GM21447 (cell line): ENCODE data around the gene PXYLP1.

Source experiments
- ATAC-seq: cut with Tn5 transposase; IDR thresholded peaks from one replicate; pipeline ENCODE4 v1.9.1; 2021; ENCODE audit not compliant: unreplicated experiment

The PXYLP1 gene

GRCh38 chr3:141248064-141248463 is 16.4 kb downstream of the PXYLP1 start:
- no peak for ATAC-seq

DNA sequence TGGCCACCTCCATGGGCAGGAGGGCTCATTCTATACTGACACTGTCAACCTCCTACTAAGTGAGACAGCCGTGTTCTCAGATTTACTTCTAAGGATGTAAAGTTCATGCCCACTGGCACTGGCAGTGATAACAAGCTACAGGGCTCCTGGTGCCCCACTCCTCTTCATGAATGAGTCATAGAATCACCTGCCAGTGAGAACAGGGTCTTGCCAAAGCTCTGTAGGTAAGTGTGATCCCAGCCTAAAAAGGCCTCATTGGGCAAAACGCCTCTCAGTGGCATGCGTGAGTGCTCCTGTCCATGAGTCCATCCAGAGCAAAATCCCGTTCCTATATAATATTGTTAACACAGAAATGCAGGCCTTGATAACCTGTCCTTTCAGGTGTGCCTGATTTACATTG is 17.4 kb downstream of the PXYLP1 start:
- ATAC-seq = no peak

DNA sequence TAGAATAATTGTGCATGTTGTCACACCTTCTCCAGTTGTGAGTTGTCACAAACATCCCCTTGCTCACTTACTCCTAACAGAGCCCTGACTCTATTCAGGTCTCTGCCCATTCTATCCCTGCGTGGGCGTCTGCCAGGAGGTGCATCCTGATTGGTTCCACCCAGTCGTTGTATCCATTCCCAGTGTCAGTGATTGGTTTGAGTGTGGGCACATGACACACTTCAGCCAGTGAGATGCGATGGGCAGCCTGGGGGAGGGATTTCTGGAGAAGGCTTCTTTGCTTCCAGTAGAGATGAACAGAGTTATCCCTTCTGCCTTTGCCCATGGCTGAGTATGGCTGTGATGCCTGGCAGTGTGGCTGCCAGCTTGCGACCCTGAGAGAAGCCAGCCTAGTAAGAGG is 18.7 kb downstream of the PXYLP1 start:
- no peak for ATAC-seq

GRCh38 chr3:141250828-141251227 is 19.2 kb downstream of the PXYLP1 start:
- no peak for ATAC-seq

DNA sequence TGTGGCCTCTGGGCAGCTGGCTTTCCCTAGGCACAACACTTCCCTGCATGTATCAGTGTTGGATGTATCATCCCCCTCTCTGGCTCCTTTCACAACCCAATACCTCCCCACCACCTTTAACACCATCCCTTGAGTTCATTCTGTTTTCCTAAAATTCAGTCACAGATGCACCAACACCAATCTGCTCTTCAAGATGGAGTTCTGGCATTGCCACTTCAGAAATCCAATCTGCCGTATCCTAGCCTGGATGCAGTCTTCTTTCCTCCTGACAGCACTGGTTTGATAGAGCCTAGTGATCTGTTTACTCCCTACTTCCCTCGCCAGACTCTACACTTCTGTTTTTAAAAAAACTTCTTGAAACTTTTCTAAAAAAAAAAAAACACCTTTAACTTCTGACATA is 21.7 kb downstream of the PXYLP1 start:
- no peak for ATAC-seq

- ATAC-seq = no peak
Measured at GRCh38 chr3:141253811-141254210, 22.2 kb downstream of the PXYLP1 start.

DNA sequence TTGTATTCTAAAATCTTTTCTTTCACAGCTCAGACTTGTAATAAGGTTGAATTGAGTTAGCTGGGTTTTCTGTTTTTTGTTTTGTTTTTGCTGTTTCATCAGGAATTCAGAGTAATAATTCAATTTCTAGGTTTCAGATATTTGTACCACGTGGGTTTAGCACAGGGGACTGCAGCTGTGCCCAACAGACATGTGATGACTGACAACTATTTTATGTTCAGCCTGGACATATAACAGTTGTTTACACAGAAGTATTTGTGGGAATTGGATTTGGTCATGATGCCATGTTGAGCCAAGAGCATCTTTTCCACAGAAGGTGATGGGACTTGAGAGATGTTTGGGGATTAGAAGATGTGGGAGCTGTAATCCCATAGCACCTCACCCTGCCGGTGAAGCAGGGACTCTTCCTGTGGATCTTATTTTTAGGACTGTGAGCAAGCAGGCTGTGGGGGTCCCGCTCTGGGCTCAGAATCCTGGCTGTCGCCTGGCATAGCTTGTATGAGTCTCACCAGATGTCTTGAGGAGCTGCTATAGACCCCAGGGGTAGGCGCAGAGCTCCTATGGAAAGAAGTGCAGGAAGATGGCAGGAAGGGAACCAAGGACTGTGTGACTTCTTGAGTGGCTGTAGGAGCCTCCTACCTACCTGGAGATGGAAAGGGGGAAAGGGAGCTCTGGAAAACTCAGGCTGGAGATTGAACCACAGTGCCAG is 23.7 kb downstream of the PXYLP1 start:
- ATAC-seq = no peak

- no peak for ATAC-seq
Measured at GRCh38 chr3:141255846-141256261, 24.2 kb downstream of the PXYLP1 start.

DNA sequence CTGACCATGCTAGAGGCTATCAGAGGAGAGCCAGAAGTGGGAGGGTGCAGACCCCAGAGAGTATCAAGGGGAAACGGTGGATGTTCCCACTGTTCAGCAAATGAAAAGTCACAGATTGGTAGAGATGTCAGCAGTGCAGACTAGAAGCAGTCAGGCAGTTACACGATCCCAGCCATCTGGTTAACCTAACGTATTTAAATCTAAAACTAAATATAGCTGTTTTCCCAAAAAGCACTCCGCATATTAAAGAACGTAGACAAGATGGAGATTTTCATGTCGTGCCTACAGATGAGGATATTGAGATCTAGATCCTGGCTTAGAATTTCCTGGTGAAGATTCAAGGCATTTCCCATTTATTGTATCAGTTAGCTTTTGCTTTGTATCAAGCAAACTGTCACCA is 25.2 kb downstream of the PXYLP1 start:
- ATAC-seq = no peak

DNA sequence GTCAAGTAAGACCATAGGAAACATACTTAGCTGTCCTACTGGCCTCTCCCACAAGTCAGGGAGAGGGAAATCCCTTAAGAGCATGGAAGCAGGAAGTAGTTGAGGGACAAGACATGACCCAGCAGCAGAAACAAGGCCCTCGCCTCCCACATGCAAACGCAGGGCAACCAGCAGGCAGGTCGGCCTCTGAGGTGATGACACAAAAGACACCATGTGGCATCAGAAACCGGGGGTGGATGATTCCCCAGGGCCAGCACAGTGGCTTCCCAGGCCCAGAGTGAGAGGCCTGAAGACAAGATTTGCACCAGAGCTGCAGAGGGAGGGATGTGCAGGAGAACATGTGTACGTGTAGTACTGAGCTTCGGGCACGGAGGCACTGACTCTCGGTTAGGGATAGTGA is 26.3 kb downstream of the PXYLP1 start:
- ATAC-seq = no peak

- no peak for ATAC-seq
Measured at GRCh38 chr3:141258973-141259372, 27.3 kb downstream of the PXYLP1 start.

- no peak for ATAC-seq
Measured at GRCh38 chr3:141259821-141260629, 28.4 kb downstream of the PXYLP1 start.

DNA sequence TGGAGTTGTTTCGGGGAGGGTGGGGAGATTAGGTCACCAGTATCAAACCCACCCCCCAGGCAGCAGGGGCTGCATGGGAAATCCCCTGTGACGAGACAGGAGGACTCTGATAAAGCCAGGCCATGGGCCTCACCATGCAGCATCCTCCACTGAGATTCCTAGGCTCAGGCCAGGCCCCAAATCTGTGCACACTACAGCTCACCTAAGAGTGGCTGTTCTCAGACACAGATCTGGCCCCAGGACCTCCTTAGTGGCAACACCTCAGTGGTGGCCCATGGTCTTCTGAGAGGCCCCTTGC is 29.0 kb downstream of the PXYLP1 start:
- ATAC-seq = no peak

DNA sequence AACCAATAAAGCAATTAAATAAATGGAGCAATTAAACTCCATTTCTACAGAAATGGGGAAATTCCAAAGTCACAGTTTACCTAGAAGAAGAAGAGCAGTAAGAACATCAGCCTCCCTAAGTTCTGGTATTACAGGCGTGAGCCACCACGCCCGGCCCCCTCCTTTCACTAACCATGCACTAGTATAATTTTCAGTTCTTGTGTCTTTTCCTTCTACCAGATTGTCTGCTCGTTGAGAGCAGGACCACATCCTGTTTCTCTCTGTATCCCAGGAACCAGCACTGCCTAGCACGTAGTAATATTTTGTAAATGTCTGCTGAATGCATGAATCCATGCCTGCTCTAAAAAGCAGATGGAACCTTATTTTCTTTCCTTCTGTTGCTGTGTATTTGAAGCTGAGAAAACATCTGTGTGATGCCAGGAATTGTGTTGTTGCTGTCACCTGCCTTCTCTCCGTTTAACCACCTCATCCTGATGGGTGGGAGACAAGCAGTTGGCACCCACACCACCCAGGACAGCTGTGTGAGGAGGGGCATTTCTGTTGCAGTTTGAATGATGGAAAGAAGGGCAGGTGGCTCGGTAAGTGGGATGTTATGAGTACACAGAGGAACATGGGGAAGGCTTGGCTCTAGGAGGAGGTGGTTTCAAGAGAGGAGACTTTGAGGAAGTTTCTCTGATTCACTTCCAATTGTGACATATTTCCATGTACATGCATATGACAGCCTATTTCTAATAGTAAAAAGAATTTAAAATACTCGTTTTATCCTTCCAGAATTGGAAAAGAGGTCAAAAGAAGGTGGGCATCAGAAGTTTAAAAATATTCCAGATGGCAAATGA is 30.1 kb downstream of the PXYLP1 start:
- ATAC-seq = no peak

DNA sequence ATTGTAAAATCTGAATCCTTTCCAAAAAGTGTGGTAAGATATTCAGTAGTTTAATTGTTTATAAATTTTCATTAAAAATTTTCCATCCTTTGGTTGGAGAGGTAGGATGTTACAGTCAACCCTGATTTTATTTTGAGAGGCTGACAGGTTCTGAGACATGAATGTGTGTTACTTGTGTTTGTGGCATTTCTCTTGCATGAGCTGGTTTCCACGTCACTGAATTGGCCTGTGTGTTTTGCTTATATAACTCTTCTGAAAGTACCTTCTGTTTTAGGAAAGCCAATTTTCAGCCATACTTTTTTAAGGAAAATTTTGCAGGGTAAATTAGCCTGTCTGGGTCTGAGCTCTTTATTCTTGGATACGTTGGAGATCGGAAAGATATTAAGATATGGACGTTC is 30.7 kb downstream of the PXYLP1 start:
- ATAC-seq = no peak

DNA sequence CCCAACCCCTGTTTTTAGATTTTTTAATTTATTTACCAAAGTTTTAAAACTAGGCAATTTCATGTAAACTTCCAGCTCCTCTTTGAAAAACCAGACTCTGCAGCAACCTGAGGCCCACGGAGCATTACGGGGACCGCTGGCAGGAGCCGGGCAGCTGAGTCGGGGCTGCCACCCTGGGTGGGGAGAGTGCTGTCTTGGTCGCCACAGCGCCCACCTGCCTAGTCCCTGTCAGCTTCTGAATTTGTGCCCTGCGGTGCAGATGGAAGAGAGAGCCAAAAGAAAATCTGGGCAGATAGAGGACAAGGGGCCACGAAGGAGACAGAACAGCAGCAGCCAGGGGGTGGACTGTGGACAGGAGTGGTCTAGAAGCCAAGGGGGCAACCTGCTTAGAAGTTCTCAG is 34.6 kb downstream of the PXYLP1 start:
- ATAC-seq = no peak

DNA sequence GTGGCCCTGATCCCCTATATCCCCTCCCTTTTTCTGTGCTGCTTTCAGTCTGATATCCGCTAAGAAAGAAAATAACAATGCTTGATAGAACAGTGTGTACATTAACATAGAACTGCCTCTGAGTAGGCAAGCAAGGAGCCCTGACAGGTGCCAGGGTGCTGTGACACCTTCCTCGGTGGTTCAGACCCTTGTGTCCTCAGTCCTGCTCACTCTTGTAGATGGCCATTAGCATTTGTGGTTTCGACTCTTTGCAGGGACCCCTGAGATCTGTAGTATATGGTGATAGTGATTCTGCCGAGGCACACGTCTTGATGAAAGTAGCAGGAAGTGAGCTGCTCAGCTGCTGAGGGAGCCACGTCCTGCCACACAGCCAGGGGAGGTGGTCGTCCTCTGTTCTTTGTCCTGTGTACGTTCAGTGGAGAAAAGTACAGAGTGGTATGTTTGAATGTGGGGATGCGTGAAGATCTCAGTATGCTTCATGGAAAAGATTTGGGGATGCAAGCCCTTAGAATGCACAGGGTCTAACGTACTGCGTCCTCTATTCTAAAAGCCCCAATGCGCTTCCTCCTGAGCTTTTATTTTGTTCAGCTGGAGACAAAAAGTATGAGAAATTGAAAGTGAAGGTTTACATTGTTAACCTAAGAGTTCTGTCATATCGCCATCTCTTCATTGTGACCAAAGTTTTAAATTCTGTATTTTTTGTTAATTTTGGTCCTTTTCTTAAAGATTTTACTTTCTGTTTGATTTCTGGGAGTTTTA is 35.4 kb downstream of the PXYLP1 start:
- ATAC-seq = no peak

DNA sequence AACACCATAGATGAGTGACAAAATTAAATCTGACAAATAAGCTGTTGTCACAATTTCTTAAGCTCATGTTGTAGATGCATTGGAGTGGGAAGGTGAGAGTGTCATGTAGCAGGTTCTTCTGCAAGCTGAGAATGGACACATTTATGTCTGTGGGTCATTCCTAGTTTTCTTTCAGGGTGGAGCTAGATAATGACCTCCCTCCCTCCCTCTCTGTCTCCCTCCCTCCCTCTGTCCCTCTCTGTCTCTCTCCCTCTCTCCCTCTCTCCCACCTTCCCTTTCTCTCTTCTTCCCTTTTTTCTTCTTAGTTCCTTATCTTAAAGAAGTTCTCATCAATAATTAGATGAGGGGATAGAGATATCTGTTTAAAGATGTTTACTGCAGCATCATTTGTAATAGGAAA is 36.0 kb downstream of the PXYLP1 start:
- no peak for ATAC-seq

DNA sequence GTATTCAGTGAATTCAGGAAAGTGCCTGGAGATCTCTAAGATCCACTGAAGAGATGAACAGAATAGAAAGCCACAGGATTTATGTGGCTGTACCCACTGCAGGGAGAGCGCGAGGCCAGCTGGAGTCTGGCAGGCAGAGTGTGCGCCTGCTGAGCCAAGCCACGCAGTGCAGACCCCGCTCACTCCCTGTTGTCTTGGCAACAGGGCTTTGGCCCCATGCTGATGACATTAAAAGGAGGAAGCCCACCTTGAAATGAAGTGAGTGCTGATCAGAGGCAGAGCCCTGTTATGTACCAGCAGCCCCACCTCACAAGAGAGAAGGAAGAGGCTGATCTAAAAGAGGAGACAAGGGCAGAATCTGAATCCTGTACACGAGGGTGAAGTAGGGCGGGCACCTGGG is 36.7 kb downstream of the PXYLP1 start:
- no peak for ATAC-seq

- no peak for ATAC-seq
Measured at GRCh38 chr3:141268791-141269190, 37.2 kb downstream of the PXYLP1 start.

DNA sequence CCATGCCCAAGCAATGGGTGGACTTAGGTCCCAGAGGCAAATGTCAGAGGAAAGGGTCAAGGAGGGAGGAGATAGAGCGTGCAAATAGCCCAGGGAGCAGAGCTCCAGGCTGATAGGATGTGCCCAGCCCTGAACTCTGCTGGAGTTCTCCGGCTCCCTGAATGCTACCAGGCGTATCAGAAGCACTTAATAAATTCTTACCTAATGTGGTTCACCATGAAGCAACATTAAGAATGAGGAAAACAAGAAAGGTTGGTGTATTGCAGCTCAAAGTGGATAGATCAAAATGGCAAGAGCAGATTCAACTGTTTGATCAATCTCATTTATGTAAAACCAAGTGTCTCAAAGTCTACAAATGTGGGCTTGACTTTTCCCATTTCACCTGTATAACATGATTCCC is 38.3 kb downstream of the PXYLP1 start:
- ATAC-seq = no peak
